ENCODE results near the gene MADCAM1.

DNA sequence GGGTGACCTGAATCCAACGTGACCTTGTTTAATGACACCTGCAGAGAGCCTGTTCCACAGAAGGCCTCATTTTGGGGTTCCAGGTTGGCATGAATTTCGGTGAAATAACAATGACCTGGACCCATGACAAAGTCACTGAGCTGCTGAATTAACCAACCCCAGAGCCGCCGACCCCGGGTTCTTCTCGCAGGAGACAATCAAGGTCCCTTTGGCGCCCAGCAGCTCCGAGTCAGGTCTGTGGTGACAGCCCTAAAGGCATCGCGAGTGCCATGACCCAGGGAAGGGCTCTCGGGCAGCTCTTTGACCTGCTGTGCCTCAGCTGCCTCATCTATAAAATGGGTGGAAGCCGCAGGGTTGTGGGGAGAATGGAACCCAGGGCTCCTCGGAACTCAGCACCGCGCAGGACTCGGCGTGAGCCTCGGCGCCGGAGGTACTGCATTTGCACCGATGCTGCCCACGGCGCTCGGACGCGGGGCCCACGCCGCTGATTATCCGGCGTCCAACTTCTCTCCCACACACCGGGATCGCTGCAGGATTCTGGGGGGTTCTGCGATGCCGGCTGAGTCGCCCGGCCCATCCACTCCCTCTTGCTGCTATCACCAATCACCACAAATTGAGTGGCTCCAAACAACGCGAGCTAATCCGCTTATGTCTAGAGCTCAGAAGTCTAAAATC is 41.1 kb upstream of the MADCAM1 start:
- TF ChIP-seq CTCF (IDR thresholded peaks at IDR 0.05) (no peak), POLR2A (IDR thresholded peaks at IDR 0.05) (no peak)

Measured in thyroid gland (tissue), 4 donors.